Measurements from ENCODE around the gene MLN.

The MLN gene

GRCh38 chr6:33813990-33814985 lies 10.5 kb upstream of the MLN start:
- DNase-seq (ENCODE audit: low read depth in 2 of 2): no peak

GRCh38 chr6:33813246-33813904 lies 9.6 kb upstream of the MLN start:
- DNase-seq (ENCODE audit: low read depth in 2 of 2): no peak

- DNase-seq (ENCODE audit: low read depth in 2 of 2): no peak
Observed at GRCh38 chr6:33812669-33813068, 8.9 kb upstream of the MLN start.

GRCh38 chr6:33809594-33809993 lies 5.8 kb upstream of the MLN start:
- DNase-seq (ENCODE audit: low read depth in 2 of 2): no peak

- no peak for DNase-seq (ENCODE audit: low read depth in 2 of 2)
Observed at GRCh38 chr6:33808641-33809180, 4.9 kb upstream of the MLN start.

- DNase-seq (ENCODE audit: low read depth in 2 of 2): no peak
Observed at GRCh38 chr6:33807606-33808005, 3.8 kb upstream of the MLN start.

- DNase-seq (ENCODE audit: low read depth in 2 of 2): no peak
Observed at GRCh38 chr6:33806841-33807240, 3.0 kb upstream of the MLN start.

- DNase-seq (ENCODE audit: low read depth in 2 of 2): no peak
Observed at GRCh38 chr6:33802186-33802958, 1.4 kb downstream of the MLN start.

- DNase-seq (ENCODE audit: low read depth in 2 of 2): no peak
Observed at GRCh38 chr6:33801611-33802010, 2.2 kb downstream of the MLN start.

- no peak for DNase-seq (ENCODE audit: low read depth in 2 of 2)
Observed at GRCh38 chr6:33800248-33800969, 3.4 kb downstream of the MLN start.

- DNase-seq (ENCODE audit: low read depth in 2 of 2): no peak
Observed at GRCh38 chr6:33799454-33800113, 4.2 kb downstream of the MLN start.

- DNase-seq (ENCODE audit: low read depth in 2 of 2): no peak
Observed at GRCh38 chr6:33798343-33798848, 5.4 kb downstream of the MLN start.

- no peak for DNase-seq (ENCODE audit: low read depth in 2 of 2)
Observed at GRCh38 chr6:33797626-33798342, 6.0 kb downstream of the MLN start.

GRCh38 chr6:33794910-33795623 lies 8.7 kb downstream of the MLN start:
- DNase-seq (ENCODE audit: low read depth in 2 of 2): no peak

- no peak for DNase-seq (ENCODE audit: low read depth in 2 of 2)
Observed at GRCh38 chr6:33792981-33793380, 10.8 kb downstream of the MLN start.

- no peak for DNase-seq (ENCODE audit: low read depth in 2 of 2)
Observed at GRCh38 chr6:33791620-33792019, 12.2 kb downstream of the MLN start.

GRCh38 chr6:33790910-33791309 lies 12.9 kb downstream of the MLN start:
- DNase-seq (ENCODE audit: low read depth in 2 of 2): no peak

GRCh38 chr6:33790379-33790778 lies 13.4 kb downstream of the MLN start:
- no peak for DNase-seq (ENCODE audit: low read depth in 2 of 2)

GRCh38 chr6:33789550-33789895 lies 14.3 kb downstream of the MLN start:
- no peak for DNase-seq (ENCODE audit: low read depth in 2 of 2)
